Measurements from ENCODE around the gene AGL.

The AGL gene

DNA sequence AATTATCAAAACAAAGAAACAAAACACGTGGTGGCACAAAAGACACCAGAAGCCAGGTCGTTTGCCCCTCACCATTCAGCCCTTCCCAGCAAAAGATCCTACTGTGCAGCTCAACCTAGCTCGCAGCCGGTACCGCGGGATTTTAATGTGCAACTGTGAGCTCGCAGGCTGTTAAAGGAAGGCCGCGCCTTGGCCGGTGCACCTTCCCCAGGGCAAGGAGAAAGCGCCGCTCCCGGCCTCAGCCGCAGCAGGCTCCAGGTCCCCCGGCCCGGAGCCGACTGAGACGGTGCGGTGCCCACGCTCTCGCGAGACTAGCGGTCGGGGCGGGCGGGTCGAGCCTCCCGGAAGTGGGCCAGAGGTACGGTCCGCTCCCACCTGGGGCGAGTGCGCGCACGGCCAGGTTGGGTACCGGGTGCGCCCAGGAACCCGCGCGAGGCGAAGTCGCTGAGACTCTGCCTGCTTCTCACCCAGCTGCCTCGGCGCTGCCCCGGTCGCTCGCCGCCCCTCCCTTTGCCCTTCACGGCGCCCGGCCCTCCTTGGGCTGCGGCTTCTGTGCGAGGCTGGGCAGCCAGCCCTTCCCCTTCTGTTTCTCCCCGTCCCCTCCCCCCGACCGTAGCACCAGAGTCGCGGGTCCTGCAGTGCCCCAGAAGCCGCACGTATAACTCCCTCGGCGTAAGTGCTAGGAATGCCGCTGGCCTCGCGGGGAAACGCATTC, at the start of gene AGL (continued):
- TF ChIP-seq, protein P1, sequence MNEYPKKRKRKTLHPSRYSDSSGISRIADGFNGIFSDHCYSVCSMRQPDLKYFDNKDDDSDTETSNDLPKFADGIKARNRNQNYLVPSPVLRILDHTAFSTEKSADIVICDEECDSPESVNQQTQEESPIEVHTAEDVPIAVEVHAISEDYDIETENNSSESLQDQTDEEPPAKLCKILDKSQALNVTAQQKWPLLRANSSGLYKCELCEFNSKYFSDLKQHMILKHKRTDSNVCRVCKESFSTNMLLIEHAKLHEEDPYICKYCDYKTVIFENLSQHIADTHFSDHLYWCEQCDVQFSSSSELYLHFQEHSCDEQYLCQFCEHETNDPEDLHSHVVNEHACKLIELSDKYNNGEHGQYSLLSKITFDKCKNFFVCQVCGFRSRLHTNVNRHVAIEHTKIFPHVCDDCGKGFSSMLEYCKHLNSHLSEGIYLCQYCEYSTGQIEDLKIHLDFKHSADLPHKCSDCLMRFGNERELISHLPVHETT (tag by site-specific recombination; IDR thresholded peaks at IDR 0.05), result no peak; the same call in 1 of the 2 replicates
- TF ChIP-seq, protein P2, sequence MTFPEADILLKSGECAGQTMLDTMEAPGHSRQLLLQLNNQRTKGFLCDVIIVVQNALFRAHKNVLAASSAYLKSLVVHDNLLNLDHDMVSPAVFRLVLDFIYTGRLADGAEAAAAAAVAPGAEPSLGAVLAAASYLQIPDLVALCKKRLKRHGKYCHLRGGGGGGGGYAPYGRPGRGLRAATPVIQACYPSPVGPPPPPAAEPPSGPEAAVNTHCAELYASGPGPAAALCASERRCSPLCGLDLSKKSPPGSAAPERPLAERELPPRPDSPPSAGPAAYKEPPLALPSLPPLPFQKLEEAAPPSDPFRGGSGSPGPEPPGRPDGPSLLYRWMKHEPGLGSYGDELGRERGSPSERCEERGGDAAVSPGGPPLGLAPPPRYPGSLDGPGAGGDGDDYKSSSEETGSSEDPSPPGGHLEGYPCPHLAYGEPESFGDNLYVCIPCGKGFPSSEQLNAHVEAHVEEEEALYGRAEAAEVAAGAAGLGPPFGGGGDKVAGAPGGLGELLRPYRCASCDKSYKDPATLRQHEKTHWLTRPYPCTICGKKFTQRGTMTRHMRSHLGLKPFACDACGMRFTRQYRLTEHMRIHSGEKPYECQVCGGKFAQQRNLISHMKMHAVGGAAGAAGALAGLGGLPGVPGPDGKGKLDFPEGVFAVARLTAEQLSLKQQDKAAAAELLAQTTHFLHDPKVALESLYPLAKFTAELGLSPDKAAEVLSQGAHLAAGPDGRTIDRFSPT (tag by site-specific recombination; IDR thresholded peaks at IDR 0.05), result peak; percentile 90
- TF ChIP-seq ZNF211 (tag by site-specific recombination; IDR thresholded peaks at IDR 0.05; ENCODE audit: low read depth) (no peak), ZSCAN30 (tag by site-specific recombination; IDR thresholded peaks at IDR 0.05) (peak; percentile 87; the same call in 1 of the 2 replicates), ZBTB1 (tag by site-specific recombination; IDR thresholded peaks at IDR 0.05) (peak; percentile 62), ZNF791 (tag by site-specific recombination; IDR thresholded peaks at IDR 0.05) (no peak), ZNF621 (tag by site-specific recombination; IDR thresholded peaks at IDR 0.05) (no peak), ZNF558 (tag by site-specific recombination; IDR thresholded peaks at IDR 0.05) (no peak), ZNF202 (tag by site-specific recombination; IDR thresholded peaks at IDR 0.05; ENCODE audit: borderline replicate concordance) (no peak), ZXDB (tag by site-specific recombination; IDR thresholded peaks at IDR 0.05) (peak; percentile 90), ZNF341 (tag by site-specific recombination; IDR thresholded peaks at IDR 0.05; ENCODE audit: low read depth) (peak; percentile 94), ZNF366 (tag by site-specific recombination; conservative IDR thresholded peaks at IDR 0.05) (peak; percentile 67), ZNF10 (tag by site-specific recombination; IDR thresholded peaks at IDR 0.05) (no peak), ZFP69B (tag by site-specific recombination; IDR thresholded peaks at IDR 0.05) (peak; percentile 76; the same call in 1 of the 2 replicates), ZNF530 (tag by site-specific recombination; IDR thresholded peaks at IDR 0.05; ENCODE audit: low read depth) (no peak), ZBTB48 (tag by site-specific recombination; IDR thresholded peaks at IDR 0.05) (peak; percentile 74), GLI2 (tag by site-specific recombination; IDR thresholded peaks at IDR 0.05; ENCODE audit: borderline replicate concordance, low read depth) (no peak), SALL2 (tag by site-specific recombination; IDR thresholded peaks at IDR 0.05; ENCODE audit: borderline replicate concordance) (no peak), ZNF433 (tag by site-specific recombination; IDR thresholded peaks at IDR 0.05; ENCODE audit: low read depth) (no peak)
- TF ChIP-seq, protein P3, sequence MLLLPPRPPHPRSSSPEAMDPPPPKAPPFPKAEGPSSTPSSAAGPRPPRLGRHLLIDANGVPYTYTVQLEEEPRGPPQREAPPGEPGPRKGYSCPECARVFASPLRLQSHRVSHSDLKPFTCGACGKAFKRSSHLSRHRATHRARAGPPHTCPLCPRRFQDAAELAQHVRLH (tag by site-specific recombination; IDR thresholded peaks at IDR 0.05), result peak; percentile 72; the same call in 1 of the 2 replicates
- TF ChIP-seq, protein P4, sequence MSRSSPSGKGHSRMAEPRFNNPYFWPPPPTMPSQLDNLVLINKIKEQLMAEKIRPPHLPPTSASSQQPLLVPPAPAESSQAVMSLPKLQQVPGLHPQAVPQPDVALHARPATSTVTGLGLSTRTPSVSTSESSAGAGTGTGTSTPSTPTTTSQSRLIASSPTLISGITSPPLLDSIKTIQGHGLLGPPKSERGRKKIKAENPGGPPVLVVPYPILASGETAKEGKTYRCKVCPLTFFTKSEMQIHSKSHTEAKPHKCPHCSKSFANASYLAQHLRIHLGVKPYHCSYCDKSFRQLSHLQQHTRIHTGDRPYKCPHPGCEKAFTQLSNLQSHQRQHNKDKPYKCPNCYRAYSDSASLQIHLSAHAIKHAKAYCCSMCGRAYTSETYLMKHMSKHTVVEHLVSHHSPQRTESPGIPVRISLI (tag by site-specific recombination; IDR thresholded peaks at IDR 0.05), result no peak; the same call in 1 of the 2 replicates
- TF ChIP-seq, protein P5, sequence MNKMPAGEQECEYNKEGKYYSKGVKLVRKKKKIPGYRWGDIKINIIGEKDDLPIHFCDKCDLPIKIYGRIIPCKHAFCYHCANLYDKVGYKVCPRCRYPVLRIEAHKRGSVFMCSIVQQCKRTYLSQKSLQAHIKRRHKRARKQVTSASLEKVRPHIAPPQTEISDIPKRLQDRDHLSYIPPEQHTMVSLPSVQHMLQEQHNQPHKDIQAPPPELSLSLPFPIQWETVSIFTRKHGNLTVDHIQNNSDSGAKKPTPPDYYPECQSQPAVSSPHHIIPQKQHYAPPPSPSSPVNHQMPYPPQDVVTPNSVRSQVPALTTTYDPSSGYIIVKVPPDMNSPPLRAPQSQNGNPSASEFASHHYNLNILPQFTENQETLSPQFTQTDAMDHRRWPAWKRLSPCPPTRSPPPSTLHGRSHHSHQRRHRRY (tag by site-specific recombination; IDR thresholded peaks at IDR 0.05), result no peak
- TF ChIP-seq, protein P6, sequence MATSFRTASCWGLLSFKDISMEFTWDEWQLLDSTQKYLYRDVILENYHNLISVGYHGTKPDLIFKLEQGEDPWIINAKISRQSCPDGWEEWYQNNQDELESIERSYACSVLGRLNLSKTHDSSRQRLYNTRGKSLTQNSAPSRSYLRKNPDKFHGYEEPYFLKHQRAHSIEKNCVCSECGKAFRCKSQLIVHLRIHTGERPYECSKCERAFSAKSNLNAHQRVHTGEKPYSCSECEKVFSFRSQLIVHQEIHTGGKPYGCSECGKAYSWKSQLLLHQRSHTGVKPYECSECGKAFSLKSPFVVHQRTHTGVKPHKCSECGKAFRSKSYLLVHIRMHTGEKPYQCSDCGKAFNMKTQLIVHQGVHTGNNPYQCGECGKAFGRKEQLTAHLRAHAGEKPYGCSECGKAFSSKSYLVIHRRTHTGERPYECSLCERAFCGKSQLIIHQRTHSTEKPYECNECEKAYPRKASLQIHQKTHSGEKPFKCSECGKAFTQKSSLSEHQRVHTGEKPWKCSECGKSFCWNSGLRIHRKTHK (tag by site-specific recombination; IDR thresholded peaks at IDR 0.05), result no peak
- TF ChIP-seq, protein P7, sequence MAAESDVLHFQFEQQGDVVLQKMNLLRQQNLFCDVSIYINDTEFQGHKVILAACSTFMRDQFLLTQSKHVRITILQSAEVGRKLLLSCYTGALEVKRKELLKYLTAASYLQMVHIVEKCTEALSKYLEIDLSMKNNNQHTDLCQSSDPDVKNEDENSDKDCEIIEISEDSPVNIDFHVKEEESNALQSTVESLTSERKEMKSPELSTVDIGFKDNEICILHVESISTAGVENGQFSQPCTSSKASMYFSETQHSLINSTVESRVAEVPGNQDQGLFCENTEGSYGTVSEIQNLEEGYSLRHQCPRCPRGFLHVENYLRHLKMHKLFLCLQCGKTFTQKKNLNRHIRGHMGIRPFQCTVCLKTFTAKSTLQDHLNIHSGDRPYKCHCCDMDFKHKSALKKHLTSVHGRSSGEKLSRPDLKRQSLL (tag by site-specific recombination; IDR thresholded peaks at IDR 0.05), result peak; percentile 99
- TF ChIP-seq, protein P8, sequence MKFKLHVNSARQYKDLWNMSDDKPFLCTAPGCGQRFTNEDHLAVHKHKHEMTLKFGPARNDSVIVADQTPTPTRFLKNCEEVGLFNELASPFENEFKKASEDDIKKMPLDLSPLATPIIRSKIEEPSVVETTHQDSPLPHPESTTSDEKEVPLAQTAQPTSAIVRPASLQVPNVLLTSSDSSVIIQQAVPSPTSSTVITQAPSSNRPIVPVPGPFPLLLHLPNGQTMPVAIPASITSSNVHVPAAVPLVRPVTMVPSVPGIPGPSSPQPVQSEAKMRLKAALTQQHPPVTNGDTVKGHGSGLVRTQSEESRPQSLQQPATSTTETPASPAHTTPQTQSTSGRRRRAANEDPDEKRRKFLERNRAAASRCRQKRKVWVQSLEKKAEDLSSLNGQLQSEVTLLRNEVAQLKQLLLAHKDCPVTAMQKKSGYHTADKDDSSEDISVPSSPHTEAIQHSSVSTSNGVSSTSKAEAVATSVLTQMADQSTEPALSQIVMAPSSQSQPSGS (tag by site-specific recombination; IDR thresholded peaks at IDR 0.05; ENCODE audit: low read depth), result no peak
- TF ChIP-seq, protein P9, sequence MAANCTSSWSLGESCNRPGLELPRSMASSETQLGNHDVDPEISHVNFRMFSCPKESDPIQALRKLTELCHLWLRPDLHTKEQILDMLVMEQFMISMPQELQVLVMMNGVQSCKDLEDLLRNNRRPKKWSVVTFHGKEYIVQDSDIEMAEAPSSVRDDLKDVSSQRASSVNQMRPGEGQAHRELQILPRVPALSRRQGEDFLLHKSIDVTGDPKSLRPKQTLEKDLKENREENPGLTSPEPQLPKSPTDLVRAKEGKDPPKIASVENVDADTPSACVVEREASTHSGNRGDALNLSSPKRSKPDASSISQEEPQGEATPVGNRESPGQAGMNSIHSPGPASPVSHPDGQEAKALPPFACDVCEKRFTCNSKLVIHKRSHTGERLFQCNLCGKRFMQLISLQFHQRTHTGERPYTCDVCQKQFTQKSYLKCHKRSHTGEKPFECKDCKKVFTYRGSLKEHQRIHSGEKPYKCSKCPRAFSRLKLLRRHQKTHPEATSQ (tag by site-specific recombination; IDR thresholded peaks at IDR 0.05), result 0 out of 2 replicates have a peak, but pooled peaks have one; percentile 54
